Measurements from ENCODE around the gene ZNRF2. TPM values are rescaled to one million over a fixed set of nuclear protein-coding genes. Genes with fewer than 3 reads are reported as not detected.

ZNRF2 gene
- total RNA-seq, 4 donors from 2014 or later, result 32.9 to 43.1 (median 35.4) TPM

DNA sequence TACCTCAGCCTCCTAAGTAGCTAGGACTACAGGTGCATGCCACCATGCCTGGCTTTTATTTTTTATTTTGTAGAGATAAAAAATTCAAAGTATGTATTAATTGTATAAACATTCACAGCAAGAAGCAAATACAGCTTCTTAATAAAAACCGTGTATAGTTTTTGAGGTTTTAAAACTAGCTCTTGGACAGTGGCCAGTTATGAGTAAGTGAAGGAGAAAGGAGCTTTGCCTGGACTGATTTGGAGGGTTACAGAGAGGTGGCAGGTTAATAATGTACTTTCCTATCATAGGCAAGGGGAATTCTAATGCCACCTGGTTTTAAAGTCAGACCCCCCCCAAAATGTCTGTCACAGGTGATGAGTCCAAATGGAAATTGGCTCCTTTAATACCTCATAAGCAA, 43.4 kb downstream of the ZNRF2 start:
- intact Hi-C loops (cut with DNase I; ENCODE audit: low total_unique reads), result no loop called here
- TF ChIP-seq, protein P1, sequence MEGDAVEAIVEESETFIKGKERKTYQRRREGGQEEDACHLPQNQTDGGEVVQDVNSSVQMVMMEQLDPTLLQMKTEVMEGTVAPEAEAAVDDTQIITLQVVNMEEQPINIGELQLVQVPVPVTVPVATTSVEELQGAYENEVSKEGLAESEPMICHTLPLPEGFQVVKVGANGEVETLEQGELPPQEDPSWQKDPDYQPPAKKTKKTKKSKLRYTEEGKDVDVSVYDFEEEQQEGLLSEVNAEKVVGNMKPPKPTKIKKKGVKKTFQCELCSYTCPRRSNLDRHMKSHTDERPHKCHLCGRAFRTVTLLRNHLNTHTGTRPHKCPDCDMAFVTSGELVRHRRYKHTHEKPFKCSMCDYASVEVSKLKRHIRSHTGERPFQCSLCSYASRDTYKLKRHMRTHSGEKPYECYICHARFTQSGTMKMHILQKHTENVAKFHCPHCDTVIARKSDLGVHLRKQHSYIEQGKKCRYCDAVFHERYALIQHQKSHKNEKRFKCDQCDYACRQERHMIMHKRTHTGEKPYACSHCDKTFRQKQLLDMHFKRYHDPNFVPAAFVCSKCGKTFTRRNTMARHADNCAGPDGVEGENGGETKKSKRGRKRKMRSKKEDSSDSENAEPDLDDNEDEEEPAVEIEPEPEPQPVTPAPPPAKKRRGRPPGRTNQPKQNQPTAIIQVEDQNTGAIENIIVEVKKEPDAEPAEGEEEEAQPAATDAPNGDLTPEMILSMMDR (IDR thresholded peaks at IDR 0.05), result no peak
- WGBS, 2 donors, result 14 to 29% methylated on average over 1 of the region's 1 CpG
- no peak overlapping the region for H3K4me3 ChIP-seq (ENCODE audit: low read depth, poor library complexity, severe bottlenecking)
- no peak for DNase-seq (ENCODE audit: low spot score in 2 of 2)

DNA sequence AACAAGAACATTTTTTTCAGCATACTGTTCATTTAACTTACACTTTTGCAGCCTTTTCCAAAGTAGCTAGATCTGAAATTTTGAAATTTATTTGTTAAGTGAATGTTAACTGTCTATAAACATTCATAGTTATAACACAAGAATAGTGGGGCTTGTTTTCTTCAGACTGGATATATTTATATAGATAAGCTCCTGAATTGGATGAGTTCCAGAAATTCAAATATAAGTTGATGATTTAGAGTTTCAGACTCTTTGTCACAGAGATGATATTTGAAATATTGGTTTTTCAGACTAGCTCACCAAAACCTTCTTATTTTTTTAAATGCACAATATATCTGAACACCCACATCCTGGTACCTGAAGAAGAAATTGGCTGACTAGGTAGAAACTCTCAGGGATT, 44.0 kb downstream of the ZNRF2 start:
- no peak for DNase-seq (ENCODE audit: low spot score in 2 of 2)
- no peak for TF ChIP-seq POLR2A (IDR thresholded peaks at IDR 0.05)
- TF ChIP-seq, protein P1 (IDR thresholded peaks at IDR 0.05), result no peak
- intact Hi-C loops (cut with DNase I; ENCODE audit: low total_unique reads), result no loop called here

DNA sequence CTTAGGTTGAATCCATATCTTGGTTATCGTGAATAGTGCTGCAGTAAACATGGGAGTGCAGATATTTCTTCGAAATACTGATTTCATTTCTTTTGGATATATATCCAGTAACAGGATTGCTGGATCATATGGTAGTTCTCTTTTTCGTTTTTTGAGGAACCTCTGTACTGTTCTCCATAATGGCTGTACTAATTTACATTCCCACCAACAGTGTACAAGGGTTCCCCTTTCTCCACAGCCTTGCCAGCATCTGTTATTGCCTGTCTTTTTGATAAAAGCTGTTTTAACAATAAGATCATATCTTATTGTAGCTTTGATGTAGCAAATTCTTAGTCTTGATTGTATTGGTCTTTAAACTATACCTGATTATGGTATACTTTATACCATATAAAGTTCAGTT, 45.3 kb downstream of the ZNRF2 start:
- DNase-seq (ENCODE audit: low spot score in 2 of 2), result no peak
- intact Hi-C loops (cut with DNase I; ENCODE audit: low total_unique reads), result no loop called here
- H3K4me3 ChIP-seq (ENCODE audit: low read depth, poor library complexity, severe bottlenecking), result no peak overlapping the region
- TF ChIP-seq, protein P1 (IDR thresholded peaks at IDR 0.05), result no peak
- 83 to 87% methylated on average over 3 of the region's 3 CpGs for WGBS, 2 donors

More for the DNA sequence above, 44.0 kb downstream of the ZNRF2 start:
- no peak overlapping the region for H3K4me3 ChIP-seq (ENCODE audit: low read depth, poor library complexity, severe bottlenecking)

DNA sequence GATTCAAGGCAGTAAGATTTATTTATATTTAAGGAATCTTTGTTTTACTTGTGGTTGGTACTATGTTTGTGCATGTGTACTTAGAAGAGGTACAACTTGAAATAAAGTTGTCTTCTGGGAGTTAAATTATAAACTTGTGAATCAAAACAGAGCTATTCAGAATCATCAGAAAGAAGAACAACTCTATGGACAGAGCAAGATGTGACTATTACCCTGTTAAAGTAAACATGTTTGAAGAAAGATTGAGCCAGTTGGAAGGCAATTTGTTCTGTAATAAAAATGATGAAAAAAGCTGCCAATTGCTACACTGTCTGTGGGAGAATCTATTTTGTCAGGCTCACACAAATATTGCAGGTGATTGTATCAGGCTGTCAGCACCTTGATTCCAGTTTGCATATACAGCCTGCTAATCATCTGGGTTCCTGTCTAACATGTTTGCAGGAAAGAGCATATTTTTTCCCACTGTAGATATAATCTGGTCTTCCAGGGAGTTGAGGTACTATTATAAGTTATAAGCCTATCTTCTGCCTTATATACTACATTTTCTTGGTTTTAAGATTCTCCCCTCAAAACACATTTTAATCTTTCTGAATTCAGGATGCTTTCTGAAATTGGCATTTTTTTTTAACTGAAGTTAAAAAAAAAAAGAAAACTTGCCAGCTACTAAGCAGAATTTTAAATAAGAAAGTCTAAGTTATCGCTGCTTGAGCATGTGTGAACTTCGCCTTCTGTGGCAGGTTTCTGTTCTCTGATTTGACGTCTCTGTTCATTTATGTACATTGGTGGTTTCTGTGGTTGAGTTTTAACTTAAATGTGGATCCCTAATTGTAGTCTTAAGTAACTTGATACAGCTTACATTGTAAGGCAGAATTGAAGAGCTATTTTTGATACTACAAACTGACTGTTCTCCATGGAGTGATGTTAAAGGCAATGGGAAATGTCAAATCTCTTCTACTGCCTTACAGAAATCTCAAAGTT, 46.0 kb downstream of the ZNRF2 start:
- TF ChIP-seq POLR2A (IDR thresholded peaks at IDR 0.05), result no peak
- TF ChIP-seq, protein P1 (IDR thresholded peaks at IDR 0.05), result no peak
- H3K4me3 ChIP-seq (ENCODE audit: low read depth, poor library complexity, severe bottlenecking), result no peak overlapping the region
- no peak for DNase-seq (ENCODE audit: low spot score in 2 of 2)
- WGBS, 2 donors, result 58 to 73% methylated on average over 3 of the region's 3 CpGs
- intact Hi-C loops (cut with DNase I; ENCODE audit: low total_unique reads), result no loop called here

DNA sequence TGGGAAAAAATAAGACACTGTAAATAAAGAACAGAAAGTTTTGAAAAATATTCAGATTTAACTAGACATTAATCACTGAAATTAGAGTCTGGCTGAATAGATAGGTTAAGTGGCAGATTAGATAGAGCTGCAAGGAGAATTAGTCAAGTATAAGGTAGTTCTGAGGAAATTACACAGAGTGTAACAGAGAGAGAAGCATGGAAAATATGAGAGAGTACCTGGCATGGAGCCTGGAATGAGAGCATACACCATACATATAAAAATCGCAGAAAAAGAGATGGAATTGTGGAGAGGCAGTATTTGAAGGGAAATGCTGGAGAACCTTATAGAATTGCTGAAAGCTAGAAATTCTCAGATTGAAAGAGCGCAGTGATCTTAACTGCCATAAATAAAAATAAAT, 46.9 kb downstream of the ZNRF2 start:
- DNase-seq (ENCODE audit: low spot score in 2 of 2), result no peak
- no peak overlapping the region for H3K4me3 ChIP-seq (ENCODE audit: low read depth, poor library complexity, severe bottlenecking)
- intact Hi-C loops (cut with DNase I; ENCODE audit: low total_unique reads), result no loop called here
- TF ChIP-seq POLR2A (IDR thresholded peaks at IDR 0.05), result no peak
- TF ChIP-seq, protein P1 (IDR thresholded peaks at IDR 0.05), result no peak
- 76% methylated on average over 2 of the region's 2 CpGs for WGBS, 2 donors
